Measurements from ENCODE around the gene SERPINB1.
A peak's percentile ranks its signal among the peaks of the same experiment; 100 is the strongest.
"Not testable (repeated sequence)": the region's sequence is repeated elsewhere in the genome, so short reads cannot be mapped to it uniquely, and the experiment has no call there.

SERPINB1 gene

GRCh38 chr6:2816158-2816557, 25.5 kb downstream of the SERPINB1 start:
- DNase-seq (ENCODE audit: low spot score), result no peak

DNA sequence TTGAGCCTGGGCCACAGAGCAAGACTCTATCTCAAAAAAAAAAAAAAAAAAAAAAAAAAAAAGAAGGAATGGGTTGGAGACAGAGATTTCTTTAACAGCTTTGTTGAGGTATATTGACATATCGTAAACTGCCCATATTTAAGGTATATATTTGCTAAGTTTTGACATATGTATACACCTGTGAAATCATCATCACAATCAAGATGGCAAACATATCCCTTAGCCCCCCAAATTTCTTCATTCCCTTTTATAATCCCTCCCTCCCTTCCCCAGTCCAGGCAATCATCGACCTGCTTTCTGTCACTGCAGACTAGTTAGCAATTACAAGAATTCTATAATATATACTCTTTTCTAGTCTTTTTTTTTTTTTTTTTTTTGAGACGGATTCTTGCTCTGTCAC, 29.0 kb downstream of the SERPINB1 start:
- no peak for DNase-seq (ENCODE audit: low spot score)

DNA sequence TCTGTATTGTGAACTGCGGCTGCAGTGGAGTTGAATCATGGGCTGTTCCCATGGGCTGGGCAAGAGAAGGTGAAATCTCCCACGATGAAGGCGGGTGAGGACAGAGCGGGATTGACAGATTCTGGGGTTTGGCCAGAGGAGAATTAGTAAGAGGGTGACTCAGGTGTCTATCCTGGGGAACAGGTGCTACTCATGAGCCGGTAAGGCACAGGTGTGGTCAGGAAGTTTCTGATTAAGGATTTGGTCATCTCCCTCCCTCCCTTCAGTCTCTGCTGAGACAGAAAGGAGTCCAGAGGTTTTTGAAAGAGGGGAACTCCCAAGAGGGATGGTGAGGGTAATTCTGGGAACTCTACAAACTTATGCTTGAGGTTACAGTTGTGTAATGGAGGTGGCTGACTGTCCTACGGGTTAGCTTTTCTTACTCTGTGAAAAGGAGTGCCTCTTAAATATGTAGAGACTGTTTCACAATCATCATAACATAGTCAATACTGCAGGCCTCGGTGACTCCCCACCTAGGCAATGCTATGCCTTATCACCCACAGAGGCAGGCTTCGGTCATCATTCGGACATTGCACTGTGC, 31.5 kb downstream of the SERPINB1 start:
- DNase-seq (ENCODE audit: low spot score), result no peak

GRCh38 chr6:2809015-2809414, 32.6 kb downstream of the SERPINB1 start:
- DNase-seq (ENCODE audit: low spot score), result peak; percentile 61

DNA sequence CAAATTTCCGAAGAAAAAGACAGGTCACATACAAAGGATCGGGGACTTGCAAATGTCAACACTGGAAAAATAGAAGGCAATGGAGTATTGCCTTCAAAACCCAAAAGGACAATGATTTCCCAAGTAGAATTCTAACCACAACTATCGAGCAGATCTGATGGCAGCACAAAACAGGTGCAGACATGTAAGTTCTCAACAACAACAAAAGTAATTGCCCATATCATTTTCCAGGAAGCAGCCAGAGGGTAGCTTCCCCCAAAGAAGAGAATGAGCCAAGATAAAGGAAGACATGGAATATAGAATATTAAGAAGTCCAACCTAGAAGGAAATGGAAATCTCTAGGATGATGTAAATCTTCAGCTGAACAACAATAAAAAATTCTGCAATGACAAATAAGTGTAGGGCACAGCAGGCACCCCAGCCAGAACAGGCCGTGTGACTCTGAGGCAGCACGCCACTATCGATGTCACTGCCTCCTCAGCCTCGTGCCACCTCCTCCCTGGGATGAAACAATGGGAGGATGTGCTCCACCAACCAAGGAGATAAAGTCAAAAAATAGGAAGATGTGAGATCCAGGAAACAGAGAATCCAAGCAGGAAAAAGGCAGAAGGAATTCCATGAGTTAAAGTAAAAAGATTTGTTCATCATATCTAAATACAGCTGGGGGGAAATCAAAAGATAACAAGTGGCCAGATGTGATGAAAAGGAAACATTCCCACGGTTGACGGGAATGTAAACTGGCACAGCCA, 34.1 kb downstream of the SERPINB1 start:
- peak; percentile 66 for DNase-seq (ENCODE audit: low spot score)

- DNase-seq (ENCODE audit: low spot score), result no peak
These were observed 35.0 kb downstream of the SERPINB1 start for GRCh38 chr6:2806644-2807043.

GRCh38 chr6:2805031-2805430, 36.6 kb downstream of the SERPINB1 start:
- DNase-seq (ENCODE audit: low spot score), result no peak

DNA sequence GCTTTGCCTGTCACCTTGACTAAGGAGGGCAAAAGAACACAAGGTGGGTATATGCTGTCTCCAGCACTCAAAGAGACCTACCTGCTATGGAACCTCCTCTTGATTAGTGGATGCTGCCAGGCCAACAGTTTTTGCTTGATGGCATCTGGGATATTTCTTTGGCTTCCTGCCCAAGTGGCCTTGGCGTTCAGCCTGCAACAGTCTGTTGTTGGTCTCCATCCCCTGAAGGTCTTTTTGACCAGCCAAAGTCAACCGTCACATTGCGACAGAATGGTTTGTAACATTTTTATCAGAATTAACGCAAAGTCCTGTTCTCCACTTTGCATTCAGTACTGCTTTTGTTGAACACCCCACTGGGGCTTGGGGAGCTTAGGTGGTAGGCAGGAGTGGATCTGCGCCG, 37.1 kb downstream of the SERPINB1 start:
- DNase-seq (ENCODE audit: low spot score), result no peak

- no peak for DNase-seq (ENCODE audit: low spot score)
These were observed 37.8 kb downstream of the SERPINB1 start for GRCh38 chr6:2803731-2804429.

DNA sequence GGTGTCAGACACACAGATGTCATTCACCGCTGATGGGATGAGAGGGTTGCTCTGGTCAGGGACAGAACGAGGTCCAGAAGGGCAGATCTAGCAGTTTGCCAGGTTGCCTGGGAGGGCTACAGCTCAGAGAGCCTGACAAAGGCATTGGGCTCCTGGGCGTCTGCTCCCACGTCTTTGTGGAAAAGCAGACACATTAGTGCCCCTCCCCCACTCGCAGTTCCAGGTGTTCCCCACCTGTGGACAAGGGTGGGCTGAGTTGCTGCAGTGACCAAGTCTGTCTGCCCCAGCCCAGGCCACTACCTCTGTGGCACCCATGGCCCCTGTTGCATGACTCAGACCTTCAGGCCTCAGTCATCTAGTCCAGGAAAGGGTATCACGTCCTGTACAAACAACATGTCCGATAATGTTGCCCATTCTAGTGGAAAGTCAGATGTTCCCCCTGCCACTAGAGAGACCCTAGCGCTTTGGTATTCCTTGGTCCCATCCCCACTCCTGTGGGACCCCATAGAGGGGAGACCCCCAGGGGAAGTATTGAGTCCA, 39.1 kb downstream of the SERPINB1 start:
- no peak for DNase-seq (ENCODE audit: low spot score)

- not testable (repeated sequence) for DNase-seq (ENCODE audit: low spot score)
These were observed 40.0 kb downstream of the SERPINB1 start for GRCh38 chr6:2801687-2802086.

DNA sequence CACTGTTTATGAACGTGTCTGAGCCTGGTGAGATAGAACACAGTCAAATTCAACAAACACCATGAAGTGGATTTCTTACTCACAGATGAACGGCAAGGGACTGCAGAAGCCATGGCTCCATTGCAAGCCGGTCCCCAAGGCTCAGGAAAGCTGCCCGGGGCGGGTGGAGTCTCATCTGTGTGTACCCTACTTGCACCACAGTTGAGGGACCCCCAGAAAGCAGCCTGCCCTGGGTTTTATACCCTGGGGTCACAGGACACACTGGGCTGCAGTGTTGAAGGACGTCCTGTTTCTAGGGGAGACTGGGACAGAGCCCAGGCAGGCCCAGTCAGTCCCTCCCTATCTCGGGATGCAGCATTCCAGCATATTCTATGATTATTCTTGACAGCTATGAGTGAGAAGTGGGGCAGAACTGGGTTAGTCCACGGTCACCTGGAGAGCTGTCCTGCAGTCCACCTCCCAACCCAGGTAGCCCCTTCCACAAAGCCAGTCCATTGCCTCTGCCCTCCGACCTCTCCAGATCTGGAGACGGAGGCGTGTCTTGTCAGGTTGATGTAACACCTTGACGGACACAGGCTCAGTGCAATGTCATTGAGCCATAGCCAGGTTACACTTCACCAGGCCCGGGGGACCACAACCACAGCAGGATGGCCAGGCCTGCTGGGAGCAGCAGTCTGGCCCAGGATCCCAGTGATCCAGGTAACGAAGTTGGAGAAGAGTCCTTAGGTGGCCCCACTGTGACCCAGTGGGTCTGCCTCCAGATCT, 40.9 kb downstream of the SERPINB1 start:
- no peak for DNase-seq (ENCODE audit: low spot score)

DNA sequence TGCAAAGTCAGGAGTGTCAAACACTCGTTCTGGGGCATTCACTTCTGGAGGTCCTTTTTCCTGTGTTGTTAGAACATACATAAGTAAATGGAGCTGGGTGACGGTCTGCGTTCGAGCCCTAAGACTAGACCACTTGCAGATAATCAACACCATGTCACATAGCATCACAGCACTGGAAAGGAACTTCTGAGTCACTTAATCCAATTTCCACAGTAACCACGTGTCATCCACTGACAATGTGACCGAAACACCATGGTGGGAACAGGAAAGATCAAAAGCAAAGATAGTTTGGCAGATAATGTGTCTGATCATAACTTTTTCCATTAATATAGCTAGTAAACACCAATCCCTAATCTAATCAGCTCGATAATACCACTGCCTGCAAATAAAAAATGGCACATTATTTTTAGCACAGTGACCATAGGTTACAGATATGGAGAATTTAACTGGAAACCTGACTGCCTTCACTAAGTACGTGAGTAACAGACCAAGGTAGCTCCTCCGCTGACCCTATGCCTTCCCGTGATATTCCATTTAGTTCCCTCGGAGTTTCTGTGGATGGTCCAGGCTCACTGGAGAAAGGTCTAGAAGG, 41.6 kb downstream of the SERPINB1 start:
- no peak for DNase-seq (ENCODE audit: low spot score)

- DNase-seq (ENCODE audit: low spot score), result no peak
These were observed 43.0 kb downstream of the SERPINB1 start for GRCh38 chr6:2798586-2799134.

DNA sequence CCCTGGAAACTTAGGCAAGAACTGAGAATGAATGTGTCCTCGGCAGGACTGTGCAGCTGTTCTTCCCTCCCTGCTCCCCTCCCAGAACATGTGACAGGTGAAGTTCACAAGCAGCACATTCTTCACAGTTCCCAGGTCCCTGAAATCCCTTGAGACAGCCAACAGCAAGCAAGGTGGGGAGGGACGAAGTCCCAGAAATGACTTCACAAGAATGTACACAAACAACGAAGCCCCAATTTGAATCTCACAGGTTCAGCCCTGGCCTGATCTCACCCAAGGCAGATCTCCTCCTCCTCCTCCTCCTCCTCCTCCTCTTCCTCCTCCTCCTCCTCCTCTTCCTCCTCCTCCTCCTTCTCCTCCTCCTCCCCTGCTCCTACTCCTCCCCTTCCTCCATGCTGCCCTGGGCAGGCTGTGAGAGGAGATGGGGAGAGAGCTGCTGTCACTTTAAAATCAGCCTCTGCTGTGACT, 44.1 kb downstream of the SERPINB1 start:
- DNase-seq (ENCODE audit: low spot score), result no peak

DNA sequence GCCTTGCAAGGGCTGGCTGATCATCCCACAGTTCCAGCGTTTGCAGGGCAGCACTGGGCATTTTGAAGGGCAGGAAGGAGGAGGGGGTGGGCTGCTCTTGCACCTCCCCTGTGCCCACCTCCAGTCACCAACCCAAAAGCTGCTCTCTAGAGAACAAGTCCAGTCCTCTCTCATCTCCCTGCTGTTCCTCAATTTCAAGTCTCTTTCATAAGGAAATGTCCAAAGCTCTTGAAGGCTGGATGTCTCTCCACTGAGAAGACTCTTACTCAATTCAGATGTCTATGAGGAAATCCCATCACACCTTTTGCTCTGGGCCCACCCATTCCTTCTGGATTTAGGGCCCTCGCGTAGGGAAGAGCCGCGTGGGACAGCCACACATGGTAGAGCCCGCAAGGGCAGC, 44.8 kb downstream of the SERPINB1 start:
- DNase-seq (ENCODE audit: low spot score), result no peak

- DNase-seq (ENCODE audit: low spot score), result no peak
These were observed 45.7 kb downstream of the SERPINB1 start for GRCh38 chr6:2795956-2796355.

GRCh38 chr6:2795162-2795561, 46.5 kb downstream of the SERPINB1 start:
- no peak for DNase-seq (ENCODE audit: low spot score)

DNA sequence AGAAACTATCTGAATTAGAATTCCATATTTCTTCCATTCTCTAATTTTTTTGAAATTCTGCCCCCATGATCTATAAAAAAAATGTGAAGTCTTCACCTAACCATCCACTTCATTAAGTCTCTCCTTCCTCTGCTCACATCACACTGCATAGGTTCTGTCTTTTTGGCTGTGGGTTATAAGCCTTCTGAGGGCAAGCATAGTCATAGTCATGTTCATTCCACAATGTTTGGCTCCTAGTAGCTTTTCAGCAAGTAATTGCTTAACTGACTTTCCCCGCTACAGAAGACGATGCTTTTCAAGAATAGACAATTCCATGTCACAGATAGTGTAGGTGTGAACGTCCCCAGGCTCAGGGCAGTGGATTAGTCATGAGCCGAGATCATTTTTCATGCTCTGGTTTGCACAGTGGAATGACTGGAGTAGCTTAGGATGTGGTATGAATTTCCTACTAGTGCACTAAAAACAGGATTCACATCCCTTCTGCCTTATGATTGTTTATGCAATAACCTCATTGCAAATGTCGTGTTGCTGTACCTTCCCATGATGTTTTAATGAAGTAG, 47.4 kb downstream of the SERPINB1 start:
- DNase-seq (ENCODE audit: low spot score), result no peak

DNA sequence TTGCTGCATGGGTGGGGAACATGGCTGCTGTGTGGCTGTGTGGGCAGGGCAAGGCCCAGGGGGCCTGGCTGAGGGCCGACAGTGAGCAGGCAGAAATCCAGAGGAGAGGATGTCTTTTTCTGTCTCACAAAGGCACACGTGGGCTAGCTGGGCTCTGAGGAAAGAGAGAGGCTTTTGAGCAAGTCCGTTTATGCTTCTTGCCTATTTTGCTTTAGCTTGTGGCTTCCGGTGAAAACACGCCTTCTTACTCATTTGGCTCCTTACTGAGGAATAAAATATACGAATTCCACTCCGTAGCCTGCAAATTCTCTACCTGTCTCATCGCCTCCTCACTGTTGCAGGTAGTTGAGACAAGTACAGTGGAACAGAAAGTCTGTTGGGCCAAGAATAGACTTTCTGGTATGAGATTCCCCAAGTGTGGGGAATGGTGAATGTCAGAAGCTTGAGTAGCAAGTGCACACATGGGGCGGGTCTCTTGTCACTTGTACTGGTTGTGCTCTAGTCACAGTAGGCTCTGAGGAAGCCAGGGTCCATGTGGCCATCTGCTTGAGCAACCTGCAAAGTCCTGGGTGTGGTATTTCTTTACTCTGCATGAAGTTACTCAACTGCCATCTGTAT, 48.0 kb downstream of the SERPINB1 start:
- DNase-seq (ENCODE audit: low spot score), result no peak
